SH-SY5Y (cell line): ENCODE results near the gene RWDD3.

Experiments used
- GATA2 ChIP-seq: IDR thresholded peaks from 2 replicates; pipeline ENCODE4 v1.6.1; 2011; ENCODE audit warnings: mild to moderate bottlenecking, low read depth, low read length
- GATA3 ChIP-seq: IDR thresholded peaks from 2 replicates; pipeline ENCODE4 v1.6.1; 2011; ENCODE audit warnings: low read depth, mild to moderate bottlenecking, low read length, moderate library complexity

DNA sequence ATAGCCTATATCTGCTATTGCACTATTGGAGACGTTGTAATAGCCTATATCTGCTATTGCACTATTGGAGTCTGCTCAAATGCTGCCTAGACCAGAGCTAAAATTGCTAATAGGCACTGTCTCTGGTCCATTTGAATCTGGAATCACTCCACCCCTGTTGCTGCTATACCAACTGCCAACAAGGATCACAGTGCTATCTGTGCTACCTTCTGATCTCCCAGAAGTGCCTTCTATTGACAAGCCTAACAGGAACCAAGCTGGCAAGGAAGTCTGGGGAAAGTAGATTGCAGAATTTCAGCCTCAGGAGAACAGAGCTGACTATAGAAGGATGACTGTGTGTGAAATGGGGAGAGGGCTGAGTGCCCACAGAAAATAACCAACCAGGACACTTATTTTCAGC lies 15.9 kb downstream of the RWDD3 start:
- TF ChIP-seq GATA3 (no peak), GATA2 (no peak)
